ENCODE data around the gene IL4I1. TPM values are rescaled to one million over a fixed set of nuclear protein-coding genes. Genes with fewer than 3 reads are reported as not detected.

Gene IL4I1
- polyA plus RNA-seq, 1 of the 3 experiments (the other 2 are of a cell fraction), result 0.35 TPM

- TF ChIP-seq EZH2phosphoT487 (IDR thresholded peaks at IDR 0.05; ENCODE audit: borderline replicate concordance, low read depth), result no peak
- TF ChIP-seq USF2 (IDR thresholded peaks at IDR 0.05; ENCODE audit: borderline replicate concordance, low read depth, low read length), result no peak
- TF ChIP-seq JUND (IDR thresholded peaks at IDR 0.05), result no peak
- no peak for TF ChIP-seq RXRA (IDR thresholded peaks at IDR 0.05; ENCODE audit: borderline replicate concordance, low read depth)
- no peak for TF ChIP-seq TEAD4 (IDR thresholded peaks at IDR 0.05; ENCODE audit: borderline replicate concordance, insufficient read depth)
- no peak for TF ChIP-seq NRF1 (IDR thresholded peaks at IDR 0.05; ENCODE audit: low read depth, low read length)
- TF ChIP-seq MXI1 (IDR thresholded peaks at IDR 0.05; ENCODE audit: low read depth, low read length), result no peak
- no peak for TF ChIP-seq MEF2A (IDR thresholded peaks at IDR 0.05; ENCODE audit: borderline replicate concordance, low read depth)
- TF ChIP-seq GABPA (IDR thresholded peaks at IDR 0.05; ENCODE audit: low read depth), result no peak
- TF ChIP-seq RCOR1 (IDR thresholded peaks at IDR 0.05; ENCODE audit: low read length), result no peak
- TF ChIP-seq PBX3 (IDR thresholded peaks at IDR 0.05), result no peak
- no peak for TF ChIP-seq RFX5 (IDR thresholded peaks at IDR 0.05; ENCODE audit: low read length)
- TF ChIP-seq FOXM1 (IDR thresholded peaks at IDR 0.05; ENCODE audit: low read depth), result no peak
- TF ChIP-seq IRF3 (IDR thresholded peaks at IDR 0.05; ENCODE audit: low read depth, low read length), result no peak
- TF ChIP-seq EP300 (IDR thresholded peaks at IDR 0.05; ENCODE audit: borderline replicate concordance in 1 of 2, low read depth in 1 of 2, low read length in 1 of 2), result no peak
- TF ChIP-seq NFIC (IDR thresholded peaks at IDR 0.05; ENCODE audit: borderline replicate concordance), result no peak
- Histone ChIP-seq H2AFZ (ENCODE audit: low read depth) (no peak overlapping the region), H3K9me2 (no peaks in the 10 kb centered on the region), H3K9ac (no peak overlapping the region), H3K27me3 (ENCODE audit: insufficient read depth) (no peaks in the 10 kb centered on the region), H4K20me1 (ENCODE audit: insufficient read depth) (no peaks in the 10 kb centered on the region), H3K9me3 (no peaks in the 10 kb centered on the region), H3K79me2 (ENCODE audit: insufficient read depth) (peaks cover 15% of the 10 kb centered on the region; the same call in 1 of the 2 replicates), H3K4me1 (ENCODE audit: control insufficient read depth in 1 of 2, insufficient read depth in 2 of 2, low read depth in 1 of 2, low read length in 1 of 2) (peaks cover 9% of the 10 kb centered on the region in 2 experiments; a peak in 1 of 4 replicates), H3K36me3 (replicated peaks in 1 of 2; ENCODE audit: control insufficient read depth in 1 of 2, insufficient read depth in 2 of 2, low read length in 1 of 2) (peaks cover 0 to 4% of the 10 kb centered on the region in 2 experiments), H3K4me2 (no peak overlapping the region), H3K4me3 (ENCODE audit: low read depth in 2 of 2, low read length in 1 of 2) (no peak overlapping the region), H3F3A (replicated peaks; ENCODE audit: insufficient read depth) (peaks cover 27% of the 10 kb centered on the region), H3K27ac (ENCODE audit: low read depth in 2 of 2, low read length in 1 of 2) (no peak overlapping the region)
- POLR2A ChIA-PET, result no interaction called here
- DNase-seq, result no peak
- WGBS (ENCODE audit: low lambda C conversion rate), result 83% methylated on average over 5 of the region's 5 CpGs
- CTCF ChIA-PET, result no interaction called here
Observed at GRCh38 chr19:49846408-49846807, 50.3 kb downstream of the IL4I1 start.

GRCh38 chr19:49845414-49845813 is 51.3 kb downstream of the IL4I1 start:
- Histone ChIP-seq H3K36me3 (replicated peaks in 1 of 2; ENCODE audit: control insufficient read depth in 1 of 2, insufficient read depth in 2 of 2, low read length in 1 of 2) (peaks cover 4 to 12% of the 10 kb centered on the region in 2 experiments), H3K4me2 (no peak overlapping the region), H3K9me2 (no peaks in the 10 kb centered on the region), H3K4me1 (ENCODE audit: control insufficient read depth in 1 of 2, insufficient read depth in 2 of 2, low read depth in 1 of 2, low read length in 1 of 2) (peaks cover 9 to 10% of the 10 kb centered on the region in 2 experiments; a peak in 1 of 4 replicates), H3K27ac (ENCODE audit: low read depth in 2 of 2, low read length in 1 of 2) (no peak overlapping the region), H3K79me2 (ENCODE audit: insufficient read depth) (peaks cover 15% of the 10 kb centered on the region; the same call in 1 of the 2 replicates), H4K20me1 (ENCODE audit: insufficient read depth) (no peaks in the 10 kb centered on the region), H2AFZ (ENCODE audit: low read depth) (no peak overlapping the region), H3K9me3 (no peaks in the 10 kb centered on the region), H3K27me3 (ENCODE audit: insufficient read depth) (no peaks in the 10 kb centered on the region), H3F3A (replicated peaks; ENCODE audit: insufficient read depth) (peaks cover 24% of the 10 kb centered on the region), H3K4me3 (ENCODE audit: low read depth in 2 of 2, low read length in 1 of 2) (no peak overlapping the region), H3K9ac (no peak overlapping the region)
- POLR2A ChIA-PET, result no interaction called here
- CTCF ChIA-PET, result no interaction called here
- 88% methylated on average over 3 of the region's 3 CpGs for WGBS (ENCODE audit: low lambda C conversion rate)
- DNase-seq, result no peak
- no peak for TF ChIP-seq CTCF (IDR thresholded peaks at IDR 0.05)
- TF ChIP-seq TCF12 (IDR thresholded peaks at IDR 0.05), result no peak
